ENCODE results near the gene RFPL4AL1.

The RFPL4AL1 gene

GRCh38 chr19:55795021-55795420, 26.1 kb downstream of the RFPL4AL1 start:
- H3K27ac Mint-ChIP-seq = no peak overlapping the region
- no peaks in the 10 kb centered on the region for H3K4me1 Mint-ChIP-seq
- DNase-seq = no peak
- H3K9me3 Mint-ChIP-seq = no peaks in the 10 kb centered on the region
- peaks cover 5 to 17% of the 10 kb centered on the region in 2 donors for H3K27me3 Mint-ChIP-seq
- H3K4me3 Mint-ChIP-seq = no peak overlapping the region
- ATAC-seq (replicated peaks) = no peak
- peaks cover 0 to 4% of the 10 kb centered on the region in 2 donors for H3K36me3 Mint-ChIP-seq

- H3K4me3 Mint-ChIP-seq = no peak overlapping the region
- DNase-seq (no peak), ATAC-seq (replicated peaks) (no peak)
- peaks cover 0 to 4% of the 10 kb centered on the region in 2 donors for H3K4me1 Mint-ChIP-seq
- peaks cover 0 to 4% of the 10 kb centered on the region in 2 donors for H3K36me3 Mint-ChIP-seq
- H3K27ac Mint-ChIP-seq = no peak overlapping the region
- H3K9me3 Mint-ChIP-seq = peaks cover 0 to 7% of the 10 kb centered on the region in 2 donors
- H3K27me3 Mint-ChIP-seq = peaks cover 5 to 22% of the 10 kb centered on the region in 2 donors
These were observed 32.5 kb downstream of the RFPL4AL1 start for GRCh38 chr19:55801416-55801815.

GRCh38 chr19:55802281-55802680, 33.4 kb downstream of the RFPL4AL1 start:
- H3K4me3 Mint-ChIP-seq = no peak overlapping the region
- H3K4me1 Mint-ChIP-seq = peaks cover 0 to 4% of the 10 kb centered on the region in 2 donors
- peaks cover 5 to 29% of the 10 kb centered on the region in 2 donors for H3K27me3 Mint-ChIP-seq
- no peak overlapping the region for H3K27ac Mint-ChIP-seq
- H3K9me3 Mint-ChIP-seq = peaks cover 0 to 7% of the 10 kb centered on the region in 2 donors
- ATAC-seq (replicated peaks) = no peak
- no peak for DNase-seq
- H3K36me3 Mint-ChIP-seq = peaks cover 0 to 4% of the 10 kb centered on the region in 2 donors

- DNase-seq (peak; percentile 61), ATAC-seq (replicated peaks) (peak; percentile 96 to 97)
- Mint-ChIP-seq H3K4me3 (peak overlapping the region; percentile 36 to 53), H3K27ac (no peak overlapping the region), H3K36me3 (peaks cover 0 to 5% of the 10 kb centered on the region in 2 donors), H3K27me3 (peaks cover 12 to 25% of the 10 kb centered on the region in 2 donors), H3K9me3 (peaks cover 1 to 7% of the 10 kb centered on the region in 2 donors), H3K4me1 (peaks cover 4% of the 10 kb centered on the region in 2 donors)
These were observed 40.6 kb downstream of the RFPL4AL1 start for GRCh38 chr19:55809381-55810058.

- Mint-ChIP-seq H3K4me1 (peaks cover 4% of the 10 kb centered on the region in 2 donors), H3K27me3 (peaks cover 17 to 22% of the 10 kb centered on the region in 2 donors), H3K4me3 (no peak overlapping the region), H3K36me3 (peaks cover 0 to 5% of the 10 kb centered on the region in 2 donors), H3K27ac (no peak overlapping the region), H3K9me3 (peaks cover under 1 to 1% of the 10 kb centered on the region in 2 donors)
- DNase-seq = no peak
- ATAC-seq (replicated peaks) = no peak
These were observed 42.4 kb downstream of the RFPL4AL1 start for GRCh38 chr19:55811340-55811739.

- peaks cover 0 to 5% of the 10 kb centered on the region in 2 donors for H3K36me3 Mint-ChIP-seq
- peak; percentile 54 to 60 for ATAC-seq (replicated peaks)
- H3K4me3 Mint-ChIP-seq = no peak overlapping the region
- H3K27ac Mint-ChIP-seq = no peak overlapping the region
- H3K9me3 Mint-ChIP-seq = peaks cover 0 to 1% of the 10 kb centered on the region in 2 donors
- no peak for DNase-seq
- H3K27me3 Mint-ChIP-seq = peaks cover 15 to 20% of the 10 kb centered on the region in 2 donors
- H3K4me1 Mint-ChIP-seq = peaks cover 4% of the 10 kb centered on the region in 2 donors
These were observed 43.5 kb downstream of the RFPL4AL1 start for GRCh38 chr19:55812449-55812848.

- Mint-ChIP-seq H3K4me3 (no peak overlapping the region), H3K36me3 (peaks cover 0 to 3% of the 10 kb centered on the region in 2 donors), H3K27ac (no peak overlapping the region), H3K4me1 (peaks cover 4% of the 10 kb centered on the region in 2 donors), H3K27me3 (peaks cover 25 to 27% of the 10 kb centered on the region in 2 donors), H3K9me3 (no peaks in the 10 kb centered on the region)
- ATAC-seq (replicated peaks) (no peak), DNase-seq (no peak)
These were observed 45.0 kb downstream of the RFPL4AL1 start for GRCh38 chr19:55813906-55814305.

GRCh38 chr19:55820037-55820436, 51.1 kb downstream of the RFPL4AL1 start:
- H3K4me1 Mint-ChIP-seq = peaks cover 6 to 15% of the 10 kb centered on the region in 2 donors
- H3K27me3 Mint-ChIP-seq = peaks cover 25 to 29% of the 10 kb centered on the region in 2 donors
- ATAC-seq (replicated peaks) (no peak), DNase-seq (no peak)
- no peak overlapping the region for H3K27ac Mint-ChIP-seq
- H3K9me3 Mint-ChIP-seq = peaks cover 0 to 3% of the 10 kb centered on the region in 2 donors
- no peaks in the 10 kb centered on the region for H3K36me3 Mint-ChIP-seq
- no peak overlapping the region for H3K4me3 Mint-ChIP-seq

All from stimulated activated naive B cell treated with anti-CD40 and anti-IgM and Interleukin-4, amounts not matched to agents 10 μg/mL and 1 μg/mL and 100 μg/mL, for 72 hours (primary cell).